Measurements from ENCODE around the gene FOLR1. TPM values are rescaled to one million over a fixed set of nuclear protein-coding genes. Genes with fewer than 3 reads are reported as not detected.

Gene FOLR1
- total RNA-seq, 1 experiment from 2014 or later, result not detected

DNA sequence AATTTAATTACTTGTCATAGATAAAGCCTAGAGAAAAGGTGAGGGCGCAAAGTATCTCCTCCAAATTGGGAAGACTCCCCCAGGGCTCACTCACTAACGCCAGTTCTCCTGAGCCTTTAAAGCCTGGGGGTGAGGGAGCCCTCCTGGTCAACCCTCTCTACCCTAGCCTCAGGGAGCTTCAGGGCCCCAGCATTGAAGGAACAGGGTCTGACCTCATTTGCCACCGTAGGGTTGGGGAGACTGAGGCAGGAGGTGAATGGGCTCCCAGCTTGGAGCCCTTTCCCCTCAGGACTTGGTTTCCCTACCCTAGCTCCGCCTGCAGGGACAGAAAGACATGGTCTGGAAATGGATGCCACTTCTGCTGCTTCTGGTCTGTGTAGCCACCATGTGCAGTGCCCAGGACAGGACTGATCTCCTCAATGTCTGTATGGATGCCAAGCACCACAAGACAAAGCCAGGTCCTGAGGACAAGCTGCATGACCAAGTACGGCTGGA is 26.4 kb downstream of the FOLR1 start:
- no peak overlapping the region for H3K27ac ChIP-seq (ENCODE audit: low read depth, low read length, poor library complexity, severe bottlenecking)
- H3K4me3 ChIP-seq (ENCODE audit: low read depth, low read length, poor library complexity, severe bottlenecking), result no peak overlapping the region
- no peaks in the 10 kb centered on the region for H3K36me3 ChIP-seq (ENCODE audit: insufficient read depth, low read length, poor library complexity, severe bottlenecking)
- no TSS peak for BruUV-seq (replicated peaks)
- DNase-seq (ENCODE audit: low spot score), result no peak
- TF ChIP-seq, protein P1, sequence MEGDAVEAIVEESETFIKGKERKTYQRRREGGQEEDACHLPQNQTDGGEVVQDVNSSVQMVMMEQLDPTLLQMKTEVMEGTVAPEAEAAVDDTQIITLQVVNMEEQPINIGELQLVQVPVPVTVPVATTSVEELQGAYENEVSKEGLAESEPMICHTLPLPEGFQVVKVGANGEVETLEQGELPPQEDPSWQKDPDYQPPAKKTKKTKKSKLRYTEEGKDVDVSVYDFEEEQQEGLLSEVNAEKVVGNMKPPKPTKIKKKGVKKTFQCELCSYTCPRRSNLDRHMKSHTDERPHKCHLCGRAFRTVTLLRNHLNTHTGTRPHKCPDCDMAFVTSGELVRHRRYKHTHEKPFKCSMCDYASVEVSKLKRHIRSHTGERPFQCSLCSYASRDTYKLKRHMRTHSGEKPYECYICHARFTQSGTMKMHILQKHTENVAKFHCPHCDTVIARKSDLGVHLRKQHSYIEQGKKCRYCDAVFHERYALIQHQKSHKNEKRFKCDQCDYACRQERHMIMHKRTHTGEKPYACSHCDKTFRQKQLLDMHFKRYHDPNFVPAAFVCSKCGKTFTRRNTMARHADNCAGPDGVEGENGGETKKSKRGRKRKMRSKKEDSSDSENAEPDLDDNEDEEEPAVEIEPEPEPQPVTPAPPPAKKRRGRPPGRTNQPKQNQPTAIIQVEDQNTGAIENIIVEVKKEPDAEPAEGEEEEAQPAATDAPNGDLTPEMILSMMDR (conservative IDR thresholded peaks at IDR 0.05; ENCODE audit: low read depth, low read length), result no peak
- TF ChIP-seq EZH2 (IDR thresholded peaks at IDR 0.05; ENCODE audit: borderline replicate concordance, low read depth, low read length, poor library complexity, severe bottlenecking), result no peak
- H3K27me3 ChIP-seq (replicated peaks; ENCODE audit: insufficient read depth, low read depth, low read length, poor library complexity), result peaks cover 2% of the 10 kb centered on the region
- intact Hi-C loops (cut with micrococcal nuclease; ENCODE audit: unreplicated experiment), result no loop called here
- H3K4me1 ChIP-seq (ENCODE audit: insufficient read depth, low read length, poor library complexity, severe bottlenecking), result peaks cover 10% of the 10 kb centered on the region
- POLR2A ChIA-PET (ENCODE audit: low non-redundant PET), result no interaction called here
- no peaks in the 10 kb centered on the region for H3K9me3 ChIP-seq (ENCODE audit: low read depth, low read length, poor library complexity, severe bottlenecking)
- CTCF ChIA-PET, result interaction anchor here (0.5 kb wide), 1 partner anchor 1089 kb away, joined by 3 read pairs; no protein-coding TSS in a partner anchor

DNA sequence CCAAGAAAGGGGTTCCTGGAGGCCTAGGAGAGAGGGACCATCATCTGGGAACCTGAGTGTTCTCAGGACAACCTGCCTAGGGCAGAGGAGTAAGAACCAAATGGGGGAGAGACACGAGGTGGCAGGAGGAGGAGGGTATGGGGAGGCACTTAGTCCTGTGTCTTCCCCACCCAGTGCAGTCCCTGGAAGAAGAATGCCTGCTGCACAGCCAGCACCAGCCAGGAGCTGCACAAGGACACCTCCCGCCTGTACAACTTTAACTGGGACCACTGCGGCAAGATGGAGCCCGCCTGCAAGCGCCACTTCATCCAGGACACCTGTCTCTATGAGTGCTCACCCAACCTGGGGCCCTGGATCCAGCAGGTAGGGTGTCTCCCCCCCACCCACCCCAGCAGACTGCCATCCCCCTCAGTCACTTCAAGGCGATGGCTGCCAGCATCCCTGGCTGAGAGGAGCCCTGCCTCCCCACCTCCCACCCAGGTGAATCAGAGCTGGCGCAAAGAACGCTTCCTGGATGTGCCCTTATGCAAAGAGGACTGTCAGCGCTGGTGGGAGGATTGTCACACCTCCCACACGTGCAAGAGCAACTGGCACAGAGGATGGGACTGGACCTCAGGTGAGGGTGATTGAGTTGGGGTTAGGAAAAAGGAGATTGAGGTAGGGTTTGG is 28.9 kb downstream of the FOLR1 start:
- H3K9me3 ChIP-seq (ENCODE audit: low read depth, low read length, poor library complexity, severe bottlenecking), result no peaks in the 10 kb centered on the region
- ChIA-PET POLR2A (ENCODE audit: low non-redundant PET) (no interaction called here), CTCF (no interaction called here)
- no peak overlapping the region for H3K4me3 ChIP-seq (ENCODE audit: low read depth, low read length, poor library complexity, severe bottlenecking)
- TF ChIP-seq EZH2 (IDR thresholded peaks at IDR 0.05; ENCODE audit: borderline replicate concordance, low read depth, low read length, poor library complexity, severe bottlenecking), result no peak
- TF ChIP-seq, protein P1 (conservative IDR thresholded peaks at IDR 0.05; ENCODE audit: low read depth, low read length), result no peak
- no peak overlapping the region for H3K27ac ChIP-seq (ENCODE audit: low read depth, low read length, poor library complexity, severe bottlenecking)
- H3K4me1 ChIP-seq (ENCODE audit: insufficient read depth, low read length, poor library complexity, severe bottlenecking), result peaks cover 10% of the 10 kb centered on the region
- DNase-seq (ENCODE audit: low spot score), result no peak
- H3K27me3 ChIP-seq (replicated peaks; ENCODE audit: insufficient read depth, low read depth, low read length, poor library complexity), result no peaks in the 10 kb centered on the region
- intact Hi-C loops (cut with micrococcal nuclease; ENCODE audit: unreplicated experiment), result loop anchor here (5.0 kb wide), 1 partner anchor 109 kb away; the partner anchor contains the start of gene ANAPC15
- no peaks in the 10 kb centered on the region for H3K36me3 ChIP-seq (ENCODE audit: insufficient read depth, low read length, poor library complexity, severe bottlenecking)
- BruUV-seq (replicated peaks), result no TSS peak

DNA sequence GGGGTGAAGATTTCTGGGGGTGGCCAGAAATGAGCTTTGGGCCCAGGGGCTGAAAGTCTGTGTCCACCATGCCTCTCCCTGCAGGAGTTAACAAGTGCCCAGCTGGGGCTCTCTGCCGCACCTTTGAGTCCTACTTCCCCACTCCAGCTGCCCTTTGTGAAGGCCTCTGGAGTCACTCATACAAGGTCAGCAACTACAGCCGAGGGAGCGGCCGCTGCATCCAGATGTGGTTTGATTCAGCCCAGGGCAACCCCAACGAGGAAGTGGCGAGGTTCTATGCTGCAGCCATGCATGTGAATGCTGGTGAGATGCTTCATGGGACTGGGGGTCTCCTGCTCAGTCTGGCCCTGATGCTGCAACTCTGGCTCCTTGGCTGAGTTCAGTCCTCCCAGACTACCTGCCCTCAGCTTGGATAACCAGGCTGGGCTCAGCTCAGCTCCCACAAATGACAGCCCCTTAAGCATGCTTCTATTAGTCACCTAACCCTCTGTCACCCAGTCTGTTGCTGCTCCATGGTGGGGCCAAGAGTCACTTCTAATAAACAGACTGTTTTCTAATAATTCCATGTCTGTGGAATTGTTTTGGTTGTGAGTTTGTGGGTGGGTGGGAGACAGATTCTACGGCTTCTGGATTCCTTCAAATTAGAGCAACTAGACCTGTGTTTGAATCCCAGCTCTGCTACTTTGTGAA is 29.6 kb downstream of the FOLR1 start:
- BruUV-seq (replicated peaks), result no TSS peak
- Histone ChIP-seq H3K27ac (ENCODE audit: low read depth, low read length, poor library complexity, severe bottlenecking) (no peak overlapping the region), H3K4me1 (ENCODE audit: insufficient read depth, low read length, poor library complexity, severe bottlenecking) (peaks cover 10% of the 10 kb centered on the region), H3K27me3 (replicated peaks; ENCODE audit: insufficient read depth, low read depth, low read length, poor library complexity) (no peaks in the 10 kb centered on the region), H3K9me3 (ENCODE audit: low read depth, low read length, poor library complexity, severe bottlenecking) (no peaks in the 10 kb centered on the region), H3K4me3 (ENCODE audit: low read depth, low read length, poor library complexity, severe bottlenecking) (no peak overlapping the region), H3K36me3 (ENCODE audit: insufficient read depth, low read length, poor library complexity, severe bottlenecking) (no peaks in the 10 kb centered on the region)
- DNase-seq (ENCODE audit: low spot score), result no peak
- intact Hi-C loops (cut with micrococcal nuclease; ENCODE audit: unreplicated experiment), result loop anchor here (5.0 kb wide), 1 partner anchor 109 kb away; the partner anchor contains the start of gene ANAPC15
- no peak for TF ChIP-seq EZH2 (IDR thresholded peaks at IDR 0.05; ENCODE audit: borderline replicate concordance, low read depth, low read length, poor library complexity, severe bottlenecking)
- TF ChIP-seq, protein P1 (conservative IDR thresholded peaks at IDR 0.05; ENCODE audit: low read depth, low read length), result no peak
- ChIA-PET POLR2A (ENCODE audit: low non-redundant PET) (no interaction called here), CTCF (no interaction called here)

Data from A673 (cell line).